H9 (cell line): Measurements from ENCODE around the gene OSBPL1A. TPM values are rescaled to one million over a fixed set of nuclear protein-coding genes. Genes with fewer than 3 reads are reported as not detected.

Experiments used
- DNase-seq: peaks from one replicate; pipeline ENCODE4 v3.0.0-alpha.2; 2017
- H2AFZ ChIP-seq: one replicate; pipeline ENCODE4 v1.6.1; 2013; ENCODE audit warnings: mild to moderate bottlenecking, low read length, control low read depth, moderate library complexity
- H2AK5ac ChIP-seq: 2 replicates; pipeline ENCODE4 v1.6.1; 2013; ENCODE audit warnings: low read length, control low read depth, mixed read lengths; ENCODE audit not compliant: insufficient read length
- H2BK120ac ChIP-seq: one replicate; pipeline ENCODE4 v1.6.1; 2013; ENCODE audit warnings: low read depth, mild to moderate bottlenecking, low read length, control low read depth, inconsistent platforms; ENCODE audit not compliant: poor library complexity, severe bottlenecking
- H2BK12ac ChIP-seq: 2 replicates; pipeline ENCODE4 v1.6.1; 2013; ENCODE audit warnings: low read length, control low read depth, mixed read lengths, low read depth; ENCODE audit not compliant: insufficient read length
- H2BK15ac ChIP-seq: 2 replicates; pipeline ENCODE4 v1.6.1; 2013; ENCODE audit warnings: low read depth, low read length, control low read depth
- H2BK20ac ChIP-seq: one replicate; pipeline ENCODE4 v1.6.1; 2013; ENCODE audit warnings: low read depth, mild to moderate bottlenecking, low read length, control low read depth, inconsistent platforms; ENCODE audit not compliant: poor library complexity, severe bottlenecking
- H2BK5ac ChIP-seq: 2 replicates; pipeline ENCODE4 v1.6.1; 2013; ENCODE audit warnings: low read length, control low read depth, mixed read lengths; ENCODE audit not compliant: insufficient read length
- H3K14ac ChIP-seq: 2 replicates; pipeline ENCODE4 v1.6.1; 2013; ENCODE audit warnings: low read length, control low read depth; ENCODE audit not compliant: insufficient read depth
- H3K18ac ChIP-seq: 2 replicates; pipeline ENCODE4 v1.6.1; 2013; ENCODE audit warnings: low read depth, mild to moderate bottlenecking, mixed read lengths, low read length, control low read depth; ENCODE audit not compliant: insufficient read length
- H3K23ac ChIP-seq: 2 replicates; pipeline ENCODE4 v1.6.1; 2013; ENCODE audit warnings: low read length, control low read depth, mixed read lengths, low read depth; ENCODE audit not compliant: insufficient read length
- H3K23me2 ChIP-seq: 2 replicates; pipeline ENCODE4 v1.6.1; 2013; ENCODE audit warnings: low read depth, mild to moderate bottlenecking, mixed read lengths, low read length, control low read depth; ENCODE audit not compliant: insufficient read length, poor library complexity, severe bottlenecking
- H3K27ac ChIP-seq: 2 replicates; pipeline ENCODE4 v1.5.1; 2013; ENCODE audit warnings: low read length, control low read depth, mixed read lengths, low read depth; ENCODE audit not compliant: insufficient read length
- H3K27me3 ChIP-seq: 2 replicates; pipeline ENCODE4 v1.6.1; 2013; ENCODE audit warnings: low read length, control low read depth, inconsistent platforms; ENCODE audit not compliant: insufficient read depth
- H3K4ac ChIP-seq: 2 replicates; pipeline ENCODE4 v1.6.1; 2013; ENCODE audit warnings: low read depth, mild to moderate bottlenecking, control low read depth, inconsistent platforms, low read length, moderate library complexity
- H3K4me1 ChIP-seq: 2 replicates; pipeline ENCODE4 v1.6.1; 2013; ENCODE audit warnings: low read length, control low read depth, inconsistent platforms; ENCODE audit not compliant: insufficient read depth
- H3K4me2 ChIP-seq: 2 replicates; pipeline ENCODE4 v1.6.1; 2013; ENCODE audit warnings: low read length, control low read depth, mixed read lengths; ENCODE audit not compliant: insufficient read length, insufficient read depth
- H3K56ac ChIP-seq: 2 replicates; pipeline ENCODE4 v1.6.1; 2013; ENCODE audit warnings: low read depth, mild to moderate bottlenecking, mixed read lengths, low read length, control low read depth; ENCODE audit not compliant: insufficient read length
- H3K79me1 ChIP-seq: 2 replicates; pipeline ENCODE4 v1.6.1; 2013; ENCODE audit warnings: low read depth, mild to moderate bottlenecking, moderate library complexity, low read length, control low read depth, inconsistent platforms; ENCODE audit not compliant: insufficient read depth, poor library complexity, severe bottlenecking
- H3K79me2 ChIP-seq: 2 replicates; pipeline ENCODE4 v1.6.1; 2013; ENCODE audit warnings: low read length, control low read depth, inconsistent platforms; ENCODE audit not compliant: insufficient read depth
- H3K9ac ChIP-seq: 2 replicates; pipeline ENCODE4 v1.6.1; 2013; ENCODE audit warnings: low read length, control low read depth, mixed read lengths; ENCODE audit not compliant: insufficient read length; ENCODE audit errors: extremely low read depth
- H3K9me3 ChIP-seq: one replicate; pipeline ENCODE4 v1.6.1; 2013; ENCODE audit warnings: low read depth, low read length, inconsistent platforms; ENCODE audit not compliant: control insufficient read depth
- H3T11ph ChIP-seq: one replicate; pipeline ENCODE4 v1.6.1; 2013; ENCODE audit warnings: mild to moderate bottlenecking, low read length, control low read depth, inconsistent platforms
- H4K20me1 ChIP-seq: one replicate; pipeline ENCODE4 v1.6.1; 2013; ENCODE audit not compliant: control insufficient read depth, insufficient read length, insufficient read depth
- H4K5ac ChIP-seq: 2 replicates; pipeline ENCODE4 v1.6.1; 2013; ENCODE audit warnings: low read depth, mild to moderate bottlenecking, mixed read lengths, low read length, control low read depth; ENCODE audit not compliant: insufficient read length
- H4K8ac ChIP-seq: replicated peaks from 2 replicates; pipeline ENCODE4 v1.6.1; 2013; ENCODE audit warnings: low read length, control low read depth, mixed read lengths, low read depth; ENCODE audit not compliant: insufficient read length
- H4K91ac ChIP-seq: 2 replicates; pipeline ENCODE4 v1.6.1; 2013; ENCODE audit warnings: low read depth, mild to moderate bottlenecking, moderate library complexity, mixed read lengths, low read length, control low read depth; ENCODE audit not compliant: insufficient read length
- H3K27ac Mint-ChIP-seq, 3 experiments: 2 replicates in 2 of 3; 3 replicates in 1 of 3; pipeline ENCODE4 v1.8.0; 2020 to 2021; ENCODE audit warnings: mixed read lengths in 3 of 3, mild to moderate bottlenecking in 1 of 3, moderate library complexity in 1 of 3
- H3K27me3 Mint-ChIP-seq: 2 replicates; pipeline ENCODE4 v1.8.0; 2021; ENCODE audit warnings: low read depth, mild to moderate bottlenecking, moderate library complexity, mixed read lengths
- H3K36me3 Mint-ChIP-seq, 3 experiments: 2 replicates in 2 of 3; 3 replicates in 1 of 3; pipeline ENCODE4 v1.8.0; 2020 to 2021; ENCODE audit warnings: low read depth in 3 of 3, mixed read lengths in 3 of 3; ENCODE audit not compliant: insufficient read depth in 1 of 3
- H3K4me1 Mint-ChIP-seq, 2 experiments: 2 replicates each; pipeline ENCODE4 v1.8.0; 2020; ENCODE audit warnings: mixed read lengths in 2 of 2
- H3K4me3 Mint-ChIP-seq, 2 experiments: 2 replicates in 1 of 2; 3 replicates in 1 of 2; pipeline ENCODE4 v1.8.0; 2020 to 2021; ENCODE audit warnings: mild to moderate bottlenecking in 2 of 2, mixed read lengths in 2 of 2, moderate library complexity in 1 of 2
- H3K9me3 Mint-ChIP-seq, 2 experiments: 2 replicates in 1 of 2; 3 replicates in 1 of 2; pipeline ENCODE4 v1.8.0; 2020; ENCODE audit warnings: mild to moderate bottlenecking in 2 of 2, mixed read lengths in 2 of 2, moderate library complexity in 1 of 2
- CTCF ChIP-seq: fragments of 200-600 bp; sonication (generic); conservative IDR thresholded peaks from 3 replicates; pipeline ENCODE4 v1.8.0; 2021; ENCODE audit warnings: antibody characterized with exemption, mild to moderate bottlenecking
- WGBS: extraction: QIAGEN DNeasy Blood & Tissue Kit; methylation state at CpG from one replicate; pipeline ENCODE4 v1.1.7; 2013; ENCODE audit warnings: missing lambda C conversion rate, low lambda C conversion rate, mixed read lengths; ENCODE audit not compliant: insufficient read length; ENCODE audit errors: extremely low coverage; 5-methylcytosine and 5-hydroxymethylcytosine counted together
- total RNA-seq: library from RNA; stranded (reverse); gene quantifications from 2 replicates; pipeline ENCODE4 v1.2.1, GENCODE V29; 2021

OSBPL1A gene
- total RNA-seq, 1 experiment from 2014 or later = 33.9 TPM

GRCh38 chr18:24185805-24186204 lies 211.8 kb downstream of the OSBPL1A start:
- Histone ChIP-seq H4K91ac (no peak overlapping the region), H2AK5ac (no peak overlapping the region), H4K8ac (no peak overlapping the region), H2BK120ac (no peak overlapping the region), H3K23ac (no peak overlapping the region), H3K9ac (no peak overlapping the region), H3K18ac (no peak overlapping the region), H3K9me3 (no peaks in the 10 kb centered on the region), H2BK15ac (no peak overlapping the region), H3K4me1 (no peaks in the 10 kb centered on the region; the same call in 1 of the 2 replicates), H3T11ph (no peak overlapping the region), H2AFZ (no peak overlapping the region), H3K27me3 (no peaks in the 10 kb centered on the region), H4K20me1 (no peaks in the 10 kb centered on the region), H3K23me2 (no peaks in the 10 kb centered on the region), H3K4me2 (no peak overlapping the region), H3K14ac (no peak overlapping the region), H3K79me2 (no peaks in the 10 kb centered on the region), H2BK20ac (no peak overlapping the region), H2BK5ac (no peak overlapping the region), H3K79me1 (no peaks in the 10 kb centered on the region), H3K4ac (no peak overlapping the region), H4K5ac (no peak overlapping the region), H3K27ac (no peak overlapping the region), H2BK12ac (no peak overlapping the region), H3K56ac (no peak overlapping the region)
- no peak overlapping the region; a peak in 1 of 7 replicates for H3K27ac Mint-ChIP-seq
- WGBS = no CpG with 5 or more reads among the region's 7 CpGs
- no peak overlapping the region for H3K4me3 Mint-ChIP-seq
- no peaks in the 10 kb centered on the region for H3K27me3 Mint-ChIP-seq
- H3K4me1 Mint-ChIP-seq = peaks cover 29 to 34% of the 10 kb centered on the region in 2 experiments
- DNase-seq = no peak
- peaks cover 2 to 3% (median 3%) of the 10 kb centered on the region in 3 experiments; a peak in 1 of 7 replicates for H3K36me3 Mint-ChIP-seq
- no peak for TF ChIP-seq CTCF
- H3K9me3 Mint-ChIP-seq = no peaks in the 10 kb centered on the region
